SK-N-SH treated with all-trans-retinoic acid at 6 μM for 48 hours (cell line): ENCODE results near the gene COBLL1.

Experiments used
- GLIS3 ChIP-seq: fragments of 250-450 bp; sonication (Bioruptor Pico); IDR thresholded peaks from 2 replicates; pipeline ENCODE4 v1.5.0; 2020; ENCODE audit warnings: mild to moderate bottlenecking, moderate library complexity
- OSR1 ChIP-seq: fragments of 250-450 bp; sonication (Bioruptor Pico); IDR thresholded peaks from 2 replicates; pipeline ENCODE4 v1.8.0; 2022; ENCODE audit warnings: moderate library complexity, mild to moderate bottlenecking, inconsistent platforms
- PPARA ChIP-seq: fragments of 250-450 bp; sonication (Bioruptor Pico); IDR thresholded peaks from 2 replicates; pipeline ENCODE4 v1.5.0; 2020; ENCODE audit warnings: mild to moderate bottlenecking, borderline replicate concordance
- SNAI2 ChIP-seq: fragments of 250-450 bp; sonication (Bioruptor Pico); IDR thresholded peaks from 2 replicates; pipeline ENCODE4 v1.5.0; 2020; ENCODE audit warnings: mild to moderate bottlenecking, moderate library complexity
- ZC3H10 ChIP-seq: fragments of 250-450 bp; sonication (Bioruptor Pico); IDR thresholded peaks from 2 replicates; pipeline ENCODE4 v1.5.1; 2021; ENCODE audit warnings: mild to moderate bottlenecking, moderate library complexity
- ZFP3 ChIP-seq: fragments of 250-450 bp; sonication (Bioruptor Pico); IDR thresholded peaks from 2 replicates; pipeline ENCODE4 v1.5.0; 2020; ENCODE audit warnings: mild to moderate bottlenecking, moderate library complexity
- ZFP30 ChIP-seq: fragments of 450-650 bp; formaldehyde crosslinking; IDR thresholded peaks from 2 replicates; pipeline ENCODE4 v1.5.0; 2022; ENCODE audit warnings: mild to moderate bottlenecking, moderate library complexity
- ZNF565 ChIP-seq: fragments of 450-650 bp; formaldehyde crosslinking; conservative IDR thresholded peaks from 2 replicates; pipeline ENCODE4 v1.5.0; 2020; ENCODE audit warnings: low read depth, mild to moderate bottlenecking, moderate library complexity
- ZNF70 ChIP-seq: fragments of 450-650 bp; formaldehyde crosslinking; IDR thresholded peaks from 2 replicates; pipeline ENCODE4 v1.5.0; 2020; ENCODE audit warnings: mild to moderate bottlenecking, moderate library complexity
- TF ChIP-seq, protein P1 (sequence below): fragments of 250-450 bp; sonication (Bioruptor Pico); IDR thresholded peaks from 2 replicates; pipeline ENCODE4 v1.5.1; 2020; ENCODE audit warnings: low read depth, mild to moderate bottlenecking, moderate library complexity
- TF ChIP-seq, protein P2 (sequence below): fragments of 250-450 bp; sonication (Bioruptor Pico); IDR thresholded peaks from 2 replicates; pipeline ENCODE4 v1.5.0; 2020; ENCODE audit warnings: mild to moderate bottlenecking, moderate library complexity
- TF ChIP-seq, protein P3 (sequence below): fragments of 250-450 bp; sonication (Bioruptor Pico); IDR thresholded peaks from 2 replicates; pipeline ENCODE4 v1.5.1; 2021; ENCODE audit warnings: mild to moderate bottlenecking, moderate library complexity

DNA sequence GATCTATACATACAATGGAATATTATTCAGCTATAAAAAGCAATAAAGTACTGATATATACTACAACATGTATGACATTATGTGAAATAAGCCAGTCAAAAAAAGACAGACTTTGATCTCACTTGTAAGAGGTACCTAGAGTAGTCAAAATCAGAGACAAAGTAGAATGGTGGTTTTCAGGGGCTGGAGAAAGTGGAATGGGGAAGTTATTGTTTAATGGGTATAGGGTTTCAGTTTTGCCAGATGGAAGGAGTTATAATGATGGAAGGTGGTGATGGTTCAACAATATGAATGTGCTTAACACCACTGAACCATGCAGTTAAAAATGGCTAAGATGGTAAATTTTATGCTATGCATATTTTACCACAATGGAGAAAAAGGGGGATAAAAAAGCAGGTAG lies 6.3 kb downstream of the COBLL1 start:
- TF ChIP-seq ZFP3 (CRISPR knock-in tag) (no peak), ZC3H10 (no peak), SNAI2 (CRISPR knock-in tag) (no peak), ZFP30 (no peak), PPARA (no peak), GLIS3 (CRISPR knock-in tag) (no peak), ZNF70 (CRISPR knock-in tag) (no peak), ZNF565 (no peak), OSR1 (CRISPR knock-in tag) (no peak)
- TF ChIP-seq, protein P1, sequence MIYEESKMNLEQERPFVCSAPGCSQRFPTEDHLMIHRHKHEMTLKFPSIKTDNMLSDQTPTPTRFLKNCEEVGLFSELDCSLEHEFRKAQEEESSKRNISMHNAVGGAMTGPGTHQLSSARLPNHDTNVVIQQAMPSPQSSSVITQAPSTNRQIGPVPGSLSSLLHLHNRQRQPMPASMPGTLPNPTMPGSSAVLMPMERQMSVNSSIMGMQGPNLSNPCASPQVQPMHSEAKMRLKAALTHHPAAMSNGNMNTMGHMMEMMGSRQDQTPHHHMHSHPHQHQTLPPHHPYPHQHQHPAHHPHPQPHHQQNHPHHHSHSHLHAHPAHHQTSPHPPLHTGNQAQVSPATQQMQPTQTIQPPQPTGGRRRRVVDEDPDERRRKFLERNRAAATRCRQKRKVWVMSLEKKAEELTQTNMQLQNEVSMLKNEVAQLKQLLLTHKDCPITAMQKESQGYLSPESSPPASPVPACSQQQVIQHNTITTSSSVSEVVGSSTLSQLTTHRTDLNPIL: no peak
- TF ChIP-seq, protein P2, sequence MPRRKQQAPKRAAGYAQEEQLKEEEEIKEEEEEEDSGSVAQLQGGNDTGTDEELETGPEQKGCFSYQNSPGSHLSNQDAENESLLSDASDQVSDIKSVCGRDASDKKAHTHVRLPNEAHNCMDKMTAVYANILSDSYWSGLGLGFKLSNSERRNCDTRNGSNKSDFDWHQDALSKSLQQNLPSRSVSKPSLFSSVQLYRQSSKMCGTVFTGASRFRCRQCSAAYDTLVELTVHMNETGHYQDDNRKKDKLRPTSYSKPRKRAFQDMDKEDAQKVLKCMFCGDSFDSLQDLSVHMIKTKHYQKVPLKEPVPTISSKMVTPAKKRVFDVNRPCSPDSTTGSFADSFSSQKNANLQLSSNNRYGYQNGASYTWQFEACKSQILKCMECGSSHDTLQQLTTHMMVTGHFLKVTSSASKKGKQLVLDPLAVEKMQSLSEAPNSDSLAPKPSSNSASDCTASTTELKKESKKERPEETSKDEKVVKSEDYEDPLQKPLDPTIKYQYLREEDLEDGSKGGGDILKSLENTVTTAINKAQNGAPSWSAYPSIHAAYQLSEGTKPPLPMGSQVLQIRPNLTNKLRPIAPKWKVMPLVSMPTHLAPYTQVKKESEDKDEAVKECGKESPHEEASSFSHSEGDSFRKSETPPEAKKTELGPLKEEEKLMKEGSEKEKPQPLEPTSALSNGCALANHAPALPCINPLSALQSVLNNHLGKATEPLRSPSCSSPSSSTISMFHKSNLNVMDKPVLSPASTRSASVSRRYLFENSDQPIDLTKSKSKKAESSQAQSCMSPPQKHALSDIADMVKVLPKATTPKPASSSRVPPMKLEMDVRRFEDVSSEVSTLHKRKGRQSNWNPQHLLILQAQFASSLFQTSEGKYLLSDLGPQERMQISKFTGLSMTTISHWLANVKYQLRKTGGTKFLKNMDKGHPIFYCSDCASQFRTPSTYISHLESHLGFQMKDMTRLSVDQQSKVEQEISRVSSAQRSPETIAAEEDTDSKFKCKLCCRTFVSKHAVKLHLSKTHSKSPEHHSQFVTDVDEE (CRISPR knock-in tag): no peak
- TF ChIP-seq, protein P3, sequence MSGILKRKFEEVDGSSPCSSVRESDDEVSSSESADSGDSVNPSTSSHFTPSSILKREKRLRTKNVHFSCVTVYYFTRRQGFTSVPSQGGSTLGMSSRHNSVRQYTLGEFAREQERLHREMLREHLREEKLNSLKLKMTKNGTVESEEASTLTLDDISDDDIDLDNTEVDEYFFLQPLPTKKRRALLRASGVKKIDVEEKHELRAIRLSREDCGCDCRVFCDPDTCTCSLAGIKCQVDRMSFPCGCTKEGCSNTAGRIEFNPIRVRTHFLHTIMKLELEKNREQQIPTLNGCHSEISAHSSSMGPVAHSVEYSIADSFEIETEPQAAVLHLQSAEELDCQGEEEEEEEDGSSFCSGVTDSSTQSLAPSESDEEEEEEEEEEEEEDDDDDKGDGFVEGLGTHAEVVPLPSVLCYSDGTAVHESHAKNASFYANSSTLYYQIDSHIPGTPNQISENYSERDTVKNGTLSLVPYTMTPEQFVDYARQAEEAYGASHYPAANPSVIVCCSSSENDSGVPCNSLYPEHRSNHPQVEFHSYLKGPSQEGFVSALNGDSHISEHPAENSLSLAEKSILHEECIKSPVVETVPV (CRISPR knock-in tag): no peak
